ENCODE results near the gene HTRA1. TPM values are rescaled to one million over a fixed set of nuclear protein-coding genes. Genes with fewer than 3 reads are reported as not detected.

The HTRA1 gene
- total RNA-seq, 1 experiment from 2014 or later = 0.39 TPM

DNA sequence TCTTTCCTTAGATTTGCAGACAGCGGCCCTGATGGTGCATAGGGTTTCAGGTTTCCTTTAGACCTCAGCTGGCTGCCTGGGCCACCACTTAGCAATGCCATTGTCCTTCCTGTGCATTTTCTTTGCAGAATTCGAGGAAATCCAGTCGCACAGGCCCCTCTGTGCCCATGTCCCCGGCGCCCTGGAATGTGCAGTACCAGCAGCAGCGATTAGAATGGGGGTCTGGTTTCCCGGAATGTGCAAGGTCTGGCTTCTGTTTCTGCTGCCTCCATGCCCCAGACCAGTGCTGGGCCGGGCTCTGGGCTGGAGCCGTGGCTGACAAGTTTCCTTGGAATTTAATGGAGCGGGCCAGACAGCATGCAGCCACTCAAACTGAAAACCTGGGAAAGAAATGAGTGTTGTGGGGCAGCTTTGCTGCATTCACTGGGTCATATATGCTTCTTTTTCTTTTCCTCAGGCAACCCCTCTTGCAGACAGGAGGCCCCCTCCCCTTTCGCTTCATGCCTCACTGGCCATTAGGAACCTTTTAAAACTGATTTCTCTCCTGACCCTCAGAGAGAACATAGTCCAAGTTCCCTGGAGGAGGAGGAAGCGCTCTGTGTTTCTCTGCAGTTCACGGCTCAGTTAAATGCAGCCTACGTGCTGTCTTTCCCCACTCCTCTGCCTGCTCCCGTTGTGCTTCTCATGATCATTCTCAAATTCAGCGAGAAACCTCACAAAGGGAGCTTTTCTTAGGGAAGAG is 14.4 kb downstream of the HTRA1 start:
- BruUV-seq (replicated peaks) = no TSS peak
- H3K27ac ChIP-seq (ENCODE audit: low read depth, low read length) = no peak overlapping the region
- H2AFZ ChIP-seq (ENCODE audit: low read depth, low read length, poor library complexity, severe bottlenecking) = no peak overlapping the region
- no peaks in the 10 kb centered on the region for H3K36me3 ChIP-seq (ENCODE audit: control insufficient read depth in 1 of 2, insufficient read depth in 2 of 2, low read length in 2 of 2)
- no peak overlapping the region for H3K4me3 ChIP-seq (replicated peaks in 1 of 2; ENCODE audit: low read depth in 1 of 2, low read length in 2 of 2)
- RAD21 ChIA-PET (ENCODE audit: low non-redundant PET in 1 of 2, low total read pairs in 2 of 2, uncharacterized antibody in 2 of 2, unreplicated experiment in 2 of 2) = no interaction called here
- TF ChIP-seq EGR1 (IDR thresholded peaks at IDR 0.05; ENCODE audit: low read depth) (no peak), FOSL1 (IDR thresholded peaks at IDR 0.05; ENCODE audit: low read depth) (no peak), JUND (IDR thresholded peaks at IDR 0.05) (no peak), SRF (IDR thresholded peaks at IDR 0.05; ENCODE audit: low read depth) (no peak), POLR2A (IDR thresholded peaks at IDR 0.05; ENCODE audit: borderline replicate concordance, extremely low read depth, insufficient read depth, insufficient read length) (no peak), YY1 (IDR thresholded peaks at IDR 0.05; ENCODE audit: extremely low read depth, insufficient replicate concordance, low read depth, low read length) (no peak), POLR2AphosphoS5 (IDR thresholded peaks at IDR 0.05; ENCODE audit: low read depth, low read length) (no peak), ELF1 (IDR thresholded peaks at IDR 0.05; ENCODE audit: borderline replicate concordance, low read depth) (no peak), ATF3 (IDR thresholded peaks at IDR 0.05) (no peak), CEBPB (IDR thresholded peaks at IDR 0.05; ENCODE audit: low read depth) (no peak), TCF7L2 (IDR thresholded peaks at IDR 0.05; ENCODE audit: borderline replicate concordance, extremely low read depth, insufficient read depth, insufficient read length) (no peak), SP1 (IDR thresholded peaks at IDR 0.05; ENCODE audit: low read depth) (no peak)
- TF ChIP-seq, protein P1, sequence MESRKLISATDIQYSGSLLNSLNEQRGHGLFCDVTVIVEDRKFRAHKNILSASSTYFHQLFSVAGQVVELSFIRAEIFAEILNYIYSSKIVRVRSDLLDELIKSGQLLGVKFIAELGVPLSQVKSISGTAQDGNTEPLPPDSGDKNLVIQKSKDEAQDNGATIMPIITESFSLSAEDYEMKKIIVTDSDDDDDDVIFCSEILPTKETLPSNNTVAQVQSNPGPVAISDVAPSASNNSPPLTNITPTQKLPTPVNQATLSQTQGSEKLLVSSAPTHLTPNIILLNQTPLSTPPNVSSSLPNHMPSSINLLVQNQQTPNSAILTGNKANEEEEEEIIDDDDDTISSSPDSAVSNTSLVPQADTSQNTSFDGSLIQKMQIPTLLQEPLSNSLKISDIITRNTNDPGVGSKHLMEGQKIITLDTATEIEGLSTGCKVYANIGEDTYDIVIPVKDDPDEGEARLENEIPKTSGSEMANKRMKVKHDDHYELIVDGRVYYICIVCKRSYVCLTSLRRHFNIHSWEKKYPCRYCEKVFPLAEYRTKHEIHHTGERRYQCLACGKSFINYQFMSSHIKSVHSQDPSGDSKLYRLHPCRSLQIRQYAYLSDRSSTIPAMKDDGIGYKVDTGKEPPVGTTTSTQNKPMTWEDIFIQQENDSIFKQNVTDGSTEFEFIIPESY (IDR thresholded peaks at IDR 0.05; ENCODE audit: extremely low read depth, insufficient replicate concordance, low read length) = no peak
- TF ChIP-seq, protein P2, sequence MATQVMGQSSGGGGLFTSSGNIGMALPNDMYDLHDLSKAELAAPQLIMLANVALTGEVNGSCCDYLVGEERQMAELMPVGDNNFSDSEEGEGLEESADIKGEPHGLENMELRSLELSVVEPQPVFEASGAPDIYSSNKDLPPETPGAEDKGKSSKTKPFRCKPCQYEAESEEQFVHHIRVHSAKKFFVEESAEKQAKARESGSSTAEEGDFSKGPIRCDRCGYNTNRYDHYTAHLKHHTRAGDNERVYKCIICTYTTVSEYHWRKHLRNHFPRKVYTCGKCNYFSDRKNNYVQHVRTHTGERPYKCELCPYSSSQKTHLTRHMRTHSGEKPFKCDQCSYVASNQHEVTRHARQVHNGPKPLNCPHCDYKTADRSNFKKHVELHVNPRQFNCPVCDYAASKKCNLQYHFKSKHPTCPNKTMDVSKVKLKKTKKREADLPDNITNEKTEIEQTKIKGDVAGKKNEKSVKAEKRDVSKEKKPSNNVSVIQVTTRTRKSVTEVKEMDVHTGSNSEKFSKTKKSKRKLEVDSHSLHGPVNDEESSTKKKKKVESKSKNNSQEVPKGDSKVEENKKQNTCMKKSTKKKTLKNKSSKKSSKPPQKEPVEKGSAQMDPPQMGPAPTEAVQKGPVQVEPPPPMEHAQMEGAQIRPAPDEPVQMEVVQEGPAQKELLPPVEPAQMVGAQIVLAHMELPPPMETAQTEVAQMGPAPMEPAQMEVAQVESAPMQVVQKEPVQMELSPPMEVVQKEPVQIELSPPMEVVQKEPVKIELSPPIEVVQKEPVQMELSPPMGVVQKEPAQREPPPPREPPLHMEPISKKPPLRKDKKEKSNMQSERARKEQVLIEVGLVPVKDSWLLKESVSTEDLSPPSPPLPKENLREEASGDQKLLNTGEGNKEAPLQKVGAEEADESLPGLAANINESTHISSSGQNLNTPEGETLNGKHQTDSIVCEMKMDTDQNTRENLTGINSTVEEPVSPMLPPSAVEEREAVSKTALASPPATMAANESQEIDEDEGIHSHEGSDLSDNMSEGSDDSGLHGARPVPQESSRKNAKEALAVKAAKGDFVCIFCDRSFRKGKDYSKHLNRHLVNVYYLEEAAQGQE (IDR thresholded peaks at IDR 0.05; ENCODE audit: low read depth) = no peak
- no peaks in the 10 kb centered on the region for H3K27me3 ChIP-seq (ENCODE audit: insufficient read depth, low read length)
- H3K9ac ChIP-seq (ENCODE audit: low read length) = no peak overlapping the region
- no peaks in the 10 kb centered on the region for H3K9me3 ChIP-seq (ENCODE audit: control insufficient read depth in 1 of 2, insufficient read depth in 1 of 2, low read depth in 1 of 2, low read length in 2 of 2)
- intact Hi-C loops (cut with micrococcal nuclease) = no loop called here
- no peaks in the 10 kb centered on the region for H4K20me1 ChIP-seq (ENCODE audit: insufficient read depth)
- H3K79me2 ChIP-seq (ENCODE audit: insufficient read depth, low read length) = no peaks in the 10 kb centered on the region
- POLR2A ChIA-PET = no interaction called here
- CTCF ChIA-PET = no interaction called here
- DNase-seq (ENCODE audit: low read depth, low spot score) (no peak), ATAC-seq (0 out of 2 replicates have a peak, but pooled peaks have one; percentile 37)
- no peak overlapping the region for H3K4me2 ChIP-seq (ENCODE audit: low read length)
- no peaks in the 10 kb centered on the region for H3K9me2 ChIP-seq (ENCODE audit: insufficient read depth)
- no peaks in the 10 kb centered on the region for H3K4me1 ChIP-seq (ENCODE audit: control insufficient read depth in 1 of 2, insufficient read depth in 2 of 2, low read length in 2 of 2)
